Thyroid gland (tissue), 4 donors: ENCODE data around the gene SCRG1.

Experiments
- CTCF ChIP-seq, 6 experiments: fragments of 200-600 bp in 3 of 6; fragments of 450-650 bp in 3 of 6; sonication (generic) in 3 of 6; IDR thresholded peaks; one replicate each; pipeline ENCODE4 v1.5.1; 2016 to 2019; ENCODE audit warnings: antibody characterized with exemption in 6 of 6, mild to moderate bottlenecking in 2 of 6, inconsistent platforms in 1 of 6, moderate library complexity in 1 of 6
- POLR2A ChIP-seq, 2 donors: fragments of 450-650 bp; IDR thresholded peaks; one replicate each; pipeline ENCODE4 v1.6.1; 2017; ENCODE audit warnings: antibody characterized with exemption in 2 of 2, mild to moderate bottlenecking in 2 of 2, moderate library complexity in 1 of 2

DNA sequence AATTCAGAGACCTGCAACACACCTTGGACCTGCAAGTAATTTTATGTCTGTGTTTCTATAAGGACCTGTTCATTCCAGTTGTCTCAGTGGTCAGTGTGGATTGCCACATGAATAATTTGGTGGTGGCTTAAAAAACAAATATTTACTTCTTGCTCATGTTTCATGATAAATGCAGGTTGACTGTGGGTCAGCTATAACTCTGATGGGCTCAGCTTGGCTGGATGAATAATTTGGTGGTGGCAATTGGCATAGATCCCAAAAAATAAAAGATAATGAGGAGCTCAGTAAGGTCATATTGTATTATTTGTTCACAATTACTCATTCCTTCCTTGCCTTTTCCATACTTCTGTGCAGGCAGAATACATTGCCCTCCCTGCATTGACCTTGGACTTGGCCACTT lies 18.9 kb upstream of the SCRG1 start:
- no peak for TF ChIP-seq CTCF (IDR thresholded peaks at IDR 0.05)
- TF ChIP-seq POLR2A (IDR thresholded peaks at IDR 0.05), result no peak
